Mucosa of gallbladder (tissue), 1 donor: ENCODE data around the gene MOB4. TPM values are rescaled to one million over a fixed set of nuclear protein-coding genes. Genes with fewer than 3 reads are reported as not detected.

Experiments
- DNase-seq: peaks from one replicate; pipeline ENCODE4 v3.0.0-alpha.2; 2020; ENCODE audit warnings: low spot score
- total RNA-seq: library from RNA; stranded (reverse); gene quantifications from one replicate; pipeline ENCODE4 v1.2.1, GENCODE V29; 2021
- donor health status: DM: no; HTN: no; CAD: no.

MOB4 gene
- total RNA-seq, 1 donor from 2014 or later, result 16.3 TPM

DNA sequence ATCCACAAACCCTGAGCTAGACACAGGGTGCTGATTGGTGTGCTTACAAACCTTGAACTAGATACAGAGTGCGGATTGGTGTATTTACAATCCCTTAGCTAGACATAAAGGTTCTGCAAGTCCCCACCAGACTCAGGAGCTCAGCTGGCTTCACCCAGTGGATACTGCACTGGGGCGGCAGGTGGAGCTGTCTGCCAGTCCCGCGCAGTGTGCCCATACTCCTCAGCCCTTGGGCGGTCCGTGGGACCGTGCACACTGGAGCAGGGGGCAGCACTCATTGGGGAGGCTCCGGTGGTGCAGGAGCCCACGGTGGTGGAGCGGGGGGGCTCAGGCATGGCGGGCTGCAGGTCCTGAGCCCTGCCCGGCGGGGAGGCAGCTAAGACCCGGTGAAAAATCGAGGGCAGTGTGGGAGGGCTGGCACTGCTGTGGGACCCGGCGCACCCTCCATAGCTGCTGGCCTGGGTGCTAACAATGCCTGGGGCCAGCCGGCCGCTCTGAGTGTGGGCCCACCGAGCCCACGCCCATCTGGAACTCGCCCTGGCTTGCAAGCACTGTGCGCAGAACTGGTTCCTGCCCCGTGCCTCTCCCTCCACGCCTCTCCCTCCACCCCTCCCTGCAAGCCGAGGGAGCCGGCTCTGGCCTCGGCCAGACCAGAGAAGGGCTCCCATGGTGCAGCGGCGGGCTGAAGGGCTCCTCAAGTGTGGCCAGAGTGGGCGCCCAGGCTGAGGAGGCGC is 75.6 kb downstream of the MOB4 start:
- no peak for DNase-seq

DNA sequence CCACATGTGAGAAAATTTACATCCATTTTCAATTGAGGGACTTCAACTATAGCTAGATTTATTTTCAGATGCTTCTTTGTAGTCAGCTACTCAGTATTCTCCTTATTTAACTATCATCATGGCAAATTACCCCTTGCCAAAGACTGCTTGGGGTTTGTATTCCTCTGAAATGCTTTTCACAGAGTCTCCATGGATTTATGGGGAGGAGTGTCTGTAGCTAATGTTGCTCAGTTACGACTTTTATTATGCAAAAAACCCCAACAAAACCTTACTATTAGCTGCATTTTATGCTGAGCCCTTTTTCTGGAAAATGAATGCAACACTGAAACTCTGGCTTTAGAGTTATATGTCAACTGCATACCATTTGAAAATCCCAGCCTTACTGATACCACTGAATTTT is 80.9 kb downstream of the MOB4 start:
- DNase-seq, result no peak

DNA sequence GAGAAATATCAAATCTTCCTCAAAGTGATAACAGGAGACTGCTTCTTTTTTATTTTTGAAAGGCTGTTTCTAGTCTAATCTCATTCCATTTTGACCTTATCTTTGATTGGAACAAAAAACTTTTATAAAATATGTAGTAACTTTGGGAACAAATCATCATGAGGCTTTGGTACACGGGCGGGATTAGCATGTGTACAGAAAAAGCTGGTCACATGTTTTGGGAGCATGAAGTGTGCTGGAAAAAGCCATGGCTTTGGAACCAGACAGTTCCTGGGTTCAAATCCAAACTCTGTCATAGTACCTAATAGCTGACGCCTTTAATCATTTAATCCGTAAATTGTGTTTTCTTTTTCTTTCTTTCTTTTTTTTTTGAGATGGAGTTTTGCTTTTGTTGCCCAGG is 81.3 kb downstream of the MOB4 start:
- DNase-seq, result no peak

DNA sequence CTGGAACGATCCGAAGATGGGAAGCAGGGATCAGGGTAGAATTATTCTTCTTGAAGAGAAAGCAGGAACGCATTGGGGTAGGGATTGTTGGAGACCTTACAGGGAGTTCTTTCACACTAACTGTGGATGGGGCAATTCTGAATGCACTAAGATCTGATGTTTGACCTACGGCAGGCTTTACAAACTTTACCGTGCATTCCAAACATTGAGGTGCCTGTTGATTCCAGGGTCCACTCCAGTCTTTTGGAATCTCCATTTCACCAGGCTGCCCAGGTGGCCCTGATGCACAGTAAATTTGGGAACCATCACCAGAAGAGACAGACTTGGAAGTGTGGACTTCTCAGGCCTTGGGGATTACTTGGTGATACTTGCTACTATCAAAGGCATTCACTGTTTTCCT is 82.6 kb downstream of the MOB4 start:
- DNase-seq, result no peak

DNA sequence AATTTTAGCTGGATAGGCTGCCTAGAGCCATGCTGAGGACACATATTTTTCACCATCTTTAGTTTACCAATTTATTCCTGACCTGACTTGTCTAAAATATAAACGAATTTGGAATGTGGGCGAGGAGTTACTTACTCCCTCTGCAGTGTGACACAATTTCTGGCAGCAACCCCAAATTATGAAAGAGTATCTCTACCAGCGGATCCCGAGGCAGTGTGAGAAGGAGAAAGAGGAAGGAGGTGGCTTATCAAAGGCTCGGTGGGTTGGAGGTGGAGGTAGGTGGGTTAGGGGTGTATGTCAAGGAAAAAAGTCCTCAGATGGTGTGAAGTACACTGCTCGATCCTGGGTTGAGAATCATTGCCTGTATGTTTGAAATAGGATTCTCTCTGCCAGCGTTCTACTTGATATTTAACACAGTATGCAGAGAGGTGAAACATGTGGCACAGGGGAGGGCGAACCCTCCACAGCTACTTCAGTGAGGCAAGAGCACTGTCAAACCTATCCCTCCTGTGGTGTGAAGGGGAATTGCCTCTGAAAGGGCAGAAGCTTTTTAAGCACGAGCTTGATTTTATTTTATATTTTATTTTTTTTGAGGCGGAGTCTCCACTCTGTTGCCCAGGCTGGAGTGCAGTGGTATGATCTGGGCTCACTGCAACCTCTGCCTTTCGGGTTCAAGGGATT is 83.6 kb downstream of the MOB4 start:
- no peak for DNase-seq

DNA sequence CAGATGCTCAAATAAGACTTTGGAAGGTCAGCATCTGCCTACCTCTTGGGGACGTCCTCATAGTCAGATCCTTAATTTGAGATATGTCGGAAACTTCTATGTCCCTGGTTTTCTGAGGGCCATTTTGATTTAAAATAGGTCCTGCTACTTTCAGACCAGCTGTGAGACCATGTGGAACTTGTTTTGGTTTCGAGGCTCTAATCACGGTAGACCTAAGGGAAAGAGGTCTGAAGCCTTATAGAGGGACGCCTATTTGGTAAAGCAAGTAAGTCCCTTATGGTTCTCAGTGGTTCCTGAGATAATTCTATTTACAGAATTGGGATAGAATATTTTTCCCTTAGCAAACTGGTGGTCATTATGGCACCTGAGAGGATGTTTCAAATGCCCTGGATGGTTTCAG is 84.4 kb downstream of the MOB4 start:
- no peak for DNase-seq

DNA sequence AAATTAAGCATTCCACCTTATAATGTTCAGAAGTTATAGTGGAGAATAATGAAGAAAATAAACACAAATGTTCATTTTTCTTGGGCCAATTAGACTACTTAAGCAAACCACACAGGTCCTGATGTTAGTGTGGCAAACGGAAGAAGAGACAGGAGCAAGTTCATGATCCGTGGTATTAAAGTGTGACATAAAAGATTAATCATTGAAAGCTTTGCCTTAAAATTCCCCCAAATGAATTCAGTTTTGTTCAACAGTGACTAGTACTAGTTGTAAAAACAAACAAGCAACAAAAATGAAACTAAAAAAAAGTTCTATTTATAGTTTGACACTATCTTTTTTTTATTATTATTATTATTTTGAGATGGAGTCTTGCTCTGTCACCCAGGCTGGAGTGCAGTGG is 85.9 kb downstream of the MOB4 start:
- no peak for DNase-seq

Other genes with a start within 250 kb of the MOB4 start
- 40.6 TPM for gene ANKRD44, start 205.3 kb upstream of the MOB4 start, total RNA-seq
- 206 TPM for gene SF3B1, start 81.0 kb upstream of the MOB4 start, total RNA-seq
- 22.7 TPM for gene COQ10B, start 62.5 kb upstream of the MOB4 start, total RNA-seq
- gene HSPD1, start 16.2 kb upstream of the MOB4 start, total RNA-seq, result 221 TPM
- 115 TPM for gene HSPE1, start 15.7 kb upstream of the MOB4 start, total RNA-seq
- 5.5 TPM for gene RFTN2, start 159.5 kb downstream of the MOB4 start, total RNA-seq
- 4.8 TPM for gene MARS2, start 189.3 kb downstream of the MOB4 start, total RNA-seq